H1 (cell line): Measurements from ENCODE around the gene GAB3. TPM values are rescaled to one million over a fixed set of nuclear protein-coding genes. Genes with fewer than 3 reads are reported as not detected.

Experiments used
- CTCF ChIA-PET: fragments of 300-600 bp; sonication (Branson Sonifier 250); formaldehyde crosslinking; loops from one replicate; lab custom pipeline; 2021; ENCODE audit not compliant: partially characterized antibody; lab: Charles Lee
- POLR2A ChIA-PET: fragments of 300-600 bp; sonication (Branson Sonifier 250); formaldehyde crosslinking; loops from one replicate; lab custom pipeline; 2021; ENCODE audit warnings: inconsistent platforms; ENCODE audit not compliant: partially characterized antibody; lab: Charles Lee
- DNase-seq, 2 experiments: peaks; one replicate each; pipeline versions ENCODE4 v3.0.0 to v3.0.0-alpha.2; 2010 to 2022; ENCODE audit warnings: low spot score in 2 of 2, low read depth in 1 of 2, mixed read lengths in 1 of 2
- FAIRE-seq: peaks from 2 replicates; lab custom pipeline; 2011; peaks lifted over from hg19 to GRCh38; lab: Jason Lieb, UNC
- H2AFZ ChIP-seq: 2 replicates; pipeline ENCODE4 v1.8.1; 2012; ENCODE audit warnings: low read length, inconsistent platforms
- H2AK5ac ChIP-seq: 2 replicates; pipeline ENCODE4 v1.6.1; 2013; ENCODE audit warnings: low read depth, low read length
- H2BK120ac ChIP-seq: replicated peaks from 2 replicates; pipeline ENCODE3; 2013; ENCODE audit warnings: low read depth, low read length, inconsistent platforms
- H2BK12ac ChIP-seq: 2 replicates; pipeline ENCODE4 v1.6.1; 2013; ENCODE audit warnings: low read depth, low read length
- H2BK15ac ChIP-seq: 2 replicates; pipeline ENCODE4 v1.6.1; 2013; ENCODE audit warnings: low read length
- H2BK20ac ChIP-seq: 2 replicates; pipeline ENCODE4 v1.6.1; 2013; ENCODE audit warnings: low read length
- H2BK5ac ChIP-seq: 2 replicates; pipeline ENCODE4 v1.6.1; 2013; ENCODE audit warnings: low read depth, low read length
- H3K14ac ChIP-seq: 2 replicates; pipeline ENCODE4 v1.6.1; 2013; ENCODE audit warnings: inconsistent platforms; ENCODE audit not compliant: insufficient read length
- H3K18ac ChIP-seq: 2 replicates; pipeline ENCODE4 v1.6.1; 2013; ENCODE audit warnings: low read length; ENCODE audit errors: extremely low read depth
- H3K23ac ChIP-seq: 2 replicates; pipeline ENCODE4 v1.6.1; 2013; ENCODE audit warnings: inconsistent platforms; ENCODE audit not compliant: insufficient read length
- H3K23me2 ChIP-seq: 2 replicates; pipeline ENCODE4 v1.6.1; 2013; ENCODE audit warnings: low read depth, low read length
- H3K27ac ChIP-seq: 2 replicates; pipeline ENCODE4 v1.6.1; 2011; ENCODE audit warnings: low read depth, low read length, inconsistent platforms
- H3K27me3 ChIP-seq, 4 experiments: replicated peaks in 1 of 4; 1 replicate in 1 of 4; 2 replicates in 3 of 4; pipeline versions ENCODE4 v1.6.1 to v1.8.1; 2011 to 2013; ENCODE audit warnings: low read length in 3 of 4, mild to moderate bottlenecking in 3 of 4, inconsistent platforms in 2 of 4, mixed read lengths in 2 of 4, moderate library complexity in 1 of 4; ENCODE audit not compliant: control insufficient read depth in 3 of 4, insufficient read depth in 3 of 4; ENCODE audit errors: extremely low read depth in 1 of 4
- H3K36me3 ChIP-seq, 4 experiments: 2 replicates each; pipeline versions ENCODE4 v1.6.1 to v1.8.1; 2011 to 2013; ENCODE audit warnings: mild to moderate bottlenecking in 4 of 4, low read length in 3 of 4, moderate library complexity in 2 of 4, control low read depth in 1 of 4, inconsistent platforms in 1 of 4; ENCODE audit not compliant: insufficient read depth in 4 of 4, control insufficient read depth in 2 of 4
- H3K4ac ChIP-seq: replicated peaks from 2 replicates; pipeline ENCODE3; 2013; ENCODE audit warnings: low read length, low read depth, mixed read lengths, inconsistent platforms; ENCODE audit not compliant: insufficient read length
- H3K4me1 ChIP-seq, 4 experiments: replicated peaks in 1 of 4; 1 replicate in 1 of 4; 2 replicates in 3 of 4; pipeline versions ENCODE4 v1.6.1 to v1.8.1; 2011 to 2013; ENCODE audit warnings: low read length in 3 of 4, inconsistent platforms in 2 of 4, mixed read lengths in 1 of 4; ENCODE audit not compliant: insufficient read depth in 4 of 4, control insufficient read depth in 3 of 4
- H3K4me2 ChIP-seq, 2 experiments: 2 replicates each; pipeline versions ENCODE4 v1.6.1 to v1.8.1; 2011 to 2013; ENCODE audit warnings: low read depth in 2 of 2, low read length in 2 of 2, control low read depth in 1 of 2, inconsistent platforms in 1 of 2, mild to moderate bottlenecking in 1 of 2; ENCODE audit not compliant: insufficient read depth in 1 of 2
- H3K4me3 ChIP-seq, 4 experiments: fragments of 200-600, 300-600 bp in 1 of 4; sonication (generic), shearing (Covaris generic), sonication (Bioruptor Twin) in 1 of 4; 2 replicates each; pipeline versions ENCODE4 v1.5.1 to v1.8.1; 2011 to 2016; ENCODE audit warnings: low read length in 4 of 4, low read depth in 3 of 4, control low read depth in 2 of 4, inconsistent platforms in 2 of 4, mild to moderate bottlenecking in 2 of 4, mixed read lengths in 1 of 4, moderate library complexity in 1 of 4; ENCODE audit not compliant: insufficient read depth in 2 of 4; ENCODE audit errors: extremely low read depth in 1 of 4
- H3K56ac ChIP-seq: replicated peaks from 2 replicates; pipeline ENCODE3; 2013; ENCODE audit warnings: low read depth, mild to moderate bottlenecking, mixed read lengths, low read length, inconsistent platforms; ENCODE audit not compliant: insufficient read length
- H3K79me1 ChIP-seq: 2 replicates; pipeline ENCODE4 v1.6.1; 2013; ENCODE audit warnings: low read depth, low read length, control low read depth
- H3K79me2 ChIP-seq, 2 experiments: 2 replicates each; pipeline versions ENCODE4 v1.6.1 to v1.8.1; 2012 to 2013; ENCODE audit warnings: low read length in 2 of 2, mild to moderate bottlenecking in 2 of 2, inconsistent platforms in 1 of 2; ENCODE audit not compliant: insufficient read depth in 2 of 2, control insufficient read depth in 1 of 2
- H3K9ac ChIP-seq, 4 experiments: replicated peaks in 1 of 4; 1 replicate in 1 of 4; 2 replicates in 3 of 4; pipeline versions ENCODE4 v1.6.1 to v1.8.1; 2011 to 2013; ENCODE audit warnings: low read depth in 3 of 4, low read length in 3 of 4, control low read depth in 2 of 4, mild to moderate bottlenecking in 2 of 4, moderate library complexity in 2 of 4, inconsistent platforms in 1 of 4; ENCODE audit errors: extremely low read depth in 1 of 4
- H3K9me3 ChIP-seq, 2 experiments: 2 replicates each; pipeline versions ENCODE4 v1.6.1 to v1.8.1; 2012 to 2013; ENCODE audit warnings: mild to moderate bottlenecking in 2 of 2, moderate library complexity in 2 of 2, control low read depth in 1 of 2, inconsistent platforms in 1 of 2, low read depth in 1 of 2, low read length in 1 of 2, mixed read lengths in 1 of 2; ENCODE audit not compliant: insufficient read depth in 2 of 2
- H4K20me1 ChIP-seq, 2 experiments: replicated peaks in 1 of 2; 2 replicates each; pipeline versions ENCODE3 to v1.8.1; 2011 to 2013; ENCODE audit warnings: inconsistent platforms in 2 of 2, low read length in 2 of 2, mild to moderate bottlenecking in 1 of 2; ENCODE audit not compliant: insufficient read depth in 2 of 2, control insufficient read depth in 1 of 2
- H4K5ac ChIP-seq: 2 replicates; pipeline ENCODE4 v1.6.1; 2013; ENCODE audit warnings: low read length, low read depth, mixed read lengths, inconsistent platforms; ENCODE audit not compliant: insufficient read length
- H4K8ac ChIP-seq: 2 replicates; pipeline ENCODE4 v1.8.0; 2013; ENCODE audit warnings: mild to moderate bottlenecking, moderate library complexity, low read length, inconsistent platforms; ENCODE audit not compliant: insufficient read depth; ENCODE audit errors: extremely low read depth
- H4K91ac ChIP-seq: replicated peaks from 2 replicates; pipeline ENCODE3; 2013; ENCODE audit warnings: low read length, mixed read lengths, inconsistent platforms; ENCODE audit not compliant: insufficient read length
- BCL11A ChIP-seq, 2 experiments: IDR thresholded peaks; one replicate each; pipeline ENCODE4 v1.6.1; 2011; ENCODE audit warnings: low read depth in 2 of 2, low read length in 2 of 2, mild to moderate bottlenecking in 2 of 2
- WGBS, 2 experiments: shearing (Covaris generic) in 1 of 2; methylation state at CpG; one replicate each; pipeline versions ENCODE4 v1.1.6 to v1.1.7; 2013 to 2015; ENCODE audit warnings: low lambda C conversion rate in 2 of 2, mixed read lengths in 2 of 2, inconsistent platforms in 1 of 2, low coverage in 1 of 2, missing lambda C conversion rate in 1 of 2; ENCODE audit not compliant: insufficient replicate concordance in 2 of 2, insufficient coverage in 1 of 2, insufficient read length in 1 of 2; ENCODE audit errors: extremely low coverage in 1 of 2, missing lambda C conversion rate in 1 of 2; 5-methylcytosine and 5-hydroxymethylcytosine counted together
- polyA plus RNA-seq, 7 experiments: library from polyadenylated mRNA; depleted of rRNA in 3 of 7; stranded (reverse) in 5 of 7; unstranded in 2 of 7; fragments of >200 nt in 5 of 7; fragments of 200-250 nt in 2 of 7; gene quantifications; 1 replicate in 5 of 7; 2 replicates in 1 of 7; 4 replicates in 1 of 7; pipeline versions ENCODE4 v1.2.1 to v1.2.3, GENCODE V29; 2011 to 2013; ENCODE audit warnings: missing spikeins in 2 of 7, mixed read lengths in 2 of 7
- total RNA-seq: library from RNA; stranded (reverse); fragmentation: NEBNext Ultra II Directional; extraction: Animal tissue kit (Norgen Biotek cat#: 25700); gene quantifications from 2 replicates; pipeline ENCODE4 v1.2.1, GENCODE V29; 2021

GAB3 gene
- total and polyA plus RNA-seq, 2 of the 8 experiments (the other 6 are each of a cell fraction or from before 2014, with no cell fraction given) = 0.48 to 1.2 TPM

- no peaks in the 10 kb centered on the region for H3K23me2 ChIP-seq
- H3K14ac ChIP-seq = no peak overlapping the region
- no peak overlapping the region for H3K27ac ChIP-seq
- no peak overlapping the region for H4K8ac ChIP-seq
- no peak overlapping the region for H2BK120ac ChIP-seq
- no peak for FAIRE-seq
- CTCF ChIA-PET = interaction anchor here (1.2 kb wide), 1 partner anchor 21 kb away, joined by 6 read pairs; no protein-coding TSS in a partner anchor
- no peak overlapping the region for H2BK15ac ChIP-seq
- H3K4me3 ChIP-seq = no peak overlapping the region
- H3K4ac ChIP-seq = no peak overlapping the region
- no peaks in the 10 kb centered on the region for H4K20me1 ChIP-seq
- H3K79me1 ChIP-seq = no peaks in the 10 kb centered on the region
- no peak overlapping the region for H2BK5ac ChIP-seq
- H3K9ac ChIP-seq = no peak overlapping the region
- H2BK20ac ChIP-seq = no peak overlapping the region
- no peak overlapping the region for H4K91ac ChIP-seq
- no peak for DNase-seq
- no peak overlapping the region for H3K56ac ChIP-seq
- H3K18ac ChIP-seq = no peak overlapping the region
- no peak overlapping the region for H2AK5ac ChIP-seq
- no peaks in the 10 kb centered on the region for H3K4me1 ChIP-seq
- H3K23ac ChIP-seq = no peak overlapping the region
- no peaks in the 10 kb centered on the region for H3K79me2 ChIP-seq
- H3K36me3 ChIP-seq = no peaks in the 10 kb centered on the region
- no peak for TF ChIP-seq BCL11A (IDR thresholded peaks at IDR 0.05; ENCODE audit: low read depth in 2 of 2, low read length in 2 of 2)
- POLR2A ChIA-PET = no interaction called here
- no peak overlapping the region for H4K5ac ChIP-seq
- no peak overlapping the region for H3K4me2 ChIP-seq
- H2AFZ ChIP-seq = no peak overlapping the region
- H3K27me3 ChIP-seq = no peaks in the 10 kb centered on the region
- WGBS, 2 experiments = 89% methylated on average over 1 of the region's 1 CpG; no CpG with 5 or more reads in 1 of the 2 experiments
- no peak overlapping the region for H2BK12ac ChIP-seq
- no peaks in the 10 kb centered on the region for H3K9me3 ChIP-seq
Measured at GRCh38 chrX:154727418-154727817, 23.5 kb downstream of the GAB3 start.
